Glutamatergic neuron (in vitro differentiated cells): Measurements from ENCODE around the gene ADAMTS1. TPM values are rescaled to one million over a fixed set of nuclear protein-coding genes. Genes with fewer than 3 reads are reported as not detected.

Source experiments
- DNase-seq: peaks from one replicate; pipeline ENCODE4 v3.0.0; 2022
- H3K27ac Mint-ChIP-seq: one replicate; pipeline ENCODE4 v1.8.0; 2020; ENCODE audit warnings: mild to moderate bottlenecking, mixed read lengths, inconsistent platforms; ENCODE audit not compliant: unreplicated experiment
- H3K27me3 Mint-ChIP-seq: one replicate; pipeline ENCODE4 v1.8.0; 2020; ENCODE audit warnings: mild to moderate bottlenecking, moderate library complexity, mixed read lengths, inconsistent platforms; ENCODE audit not compliant: unreplicated experiment
- H3K36me3 Mint-ChIP-seq: one replicate; pipeline ENCODE4 v1.8.0; 2020; ENCODE audit warnings: mild to moderate bottlenecking, mixed read lengths, inconsistent platforms; ENCODE audit not compliant: unreplicated experiment
- H3K4me1 Mint-ChIP-seq: one replicate; pipeline ENCODE4 v1.8.0; 2020; ENCODE audit warnings: mild to moderate bottlenecking, low read depth, mixed read lengths, inconsistent platforms; ENCODE audit not compliant: unreplicated experiment
- H3K4me3 Mint-ChIP-seq: one replicate; pipeline ENCODE4 v1.8.0; 2020; ENCODE audit warnings: mild to moderate bottlenecking, mixed read lengths, inconsistent platforms; ENCODE audit not compliant: unreplicated experiment
- H3K9me3 Mint-ChIP-seq: one replicate; pipeline ENCODE4 v1.8.0; 2020; ENCODE audit warnings: mild to moderate bottlenecking, moderate library complexity, mixed read lengths, inconsistent platforms; ENCODE audit not compliant: unreplicated experiment
- CTCF ChIP-seq: fragments of 200-600 bp; sonication (generic); IDR thresholded peaks from one replicate; pipeline ENCODE4 v1.5.0; 2021; ENCODE audit not compliant: partially characterized antibody, unreplicated experiment
- total RNA-seq: library from RNA; stranded (reverse); fragmentation: NEBNext Ultra II Directional; extraction: Animal tissue kit (Norgen Biotek cat#: 25700); gene quantifications from one replicate; pipeline ENCODE4 v1.2.1, GENCODE V29; 2021; ENCODE audit not compliant: unreplicated experiment

ADAMTS1 gene
- total RNA-seq, 1 donor from 2014 or later: 1.1 TPM

- Mint-ChIP-seq H3K36me3 (no peaks in the 10 kb centered on the region), H3K27ac (no peak overlapping the region), H3K27me3 (peaks cover 19% of the 10 kb centered on the region), H3K4me1 (peaks cover 2% of the 10 kb centered on the region), H3K9me3 (peaks cover 6% of the 10 kb centered on the region), H3K4me3 (peak overlapping the region; percentile 92)
- TF ChIP-seq CTCF: no peak
- peak; percentile 74 for DNase-seq
These were observed 747 bp downstream of the ADAMTS1 start for GRCh38 chr21:26844258-26845065.

DNA sequence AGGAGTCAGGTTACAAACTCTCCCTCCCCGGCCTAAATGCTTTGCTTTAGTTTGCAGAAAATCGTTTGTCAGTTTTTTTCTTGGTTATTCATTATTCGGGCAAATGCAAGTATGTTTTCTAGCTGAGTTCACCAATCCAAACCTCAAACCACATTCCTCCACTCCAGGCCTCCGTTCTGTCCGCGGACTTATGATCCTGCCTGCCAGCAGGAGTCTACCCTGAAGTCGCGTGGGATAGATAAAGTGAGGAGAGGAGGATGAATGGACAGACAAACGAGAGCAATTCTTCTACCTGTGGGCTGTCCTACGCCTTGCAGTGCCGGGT lies 1.3 kb downstream of the ADAMTS1 start:
- no peak for TF ChIP-seq CTCF
- H3K27ac Mint-ChIP-seq: no peak overlapping the region
- H3K27me3 Mint-ChIP-seq: peaks cover 19% of the 10 kb centered on the region
- peaks cover 6% of the 10 kb centered on the region for H3K9me3 Mint-ChIP-seq
- H3K36me3 Mint-ChIP-seq: no peaks in the 10 kb centered on the region
- peak overlapping the region; percentile 92 for H3K4me3 Mint-ChIP-seq
- H3K4me1 Mint-ChIP-seq: peaks cover 2% of the 10 kb centered on the region
- no peak for DNase-seq

DNA sequence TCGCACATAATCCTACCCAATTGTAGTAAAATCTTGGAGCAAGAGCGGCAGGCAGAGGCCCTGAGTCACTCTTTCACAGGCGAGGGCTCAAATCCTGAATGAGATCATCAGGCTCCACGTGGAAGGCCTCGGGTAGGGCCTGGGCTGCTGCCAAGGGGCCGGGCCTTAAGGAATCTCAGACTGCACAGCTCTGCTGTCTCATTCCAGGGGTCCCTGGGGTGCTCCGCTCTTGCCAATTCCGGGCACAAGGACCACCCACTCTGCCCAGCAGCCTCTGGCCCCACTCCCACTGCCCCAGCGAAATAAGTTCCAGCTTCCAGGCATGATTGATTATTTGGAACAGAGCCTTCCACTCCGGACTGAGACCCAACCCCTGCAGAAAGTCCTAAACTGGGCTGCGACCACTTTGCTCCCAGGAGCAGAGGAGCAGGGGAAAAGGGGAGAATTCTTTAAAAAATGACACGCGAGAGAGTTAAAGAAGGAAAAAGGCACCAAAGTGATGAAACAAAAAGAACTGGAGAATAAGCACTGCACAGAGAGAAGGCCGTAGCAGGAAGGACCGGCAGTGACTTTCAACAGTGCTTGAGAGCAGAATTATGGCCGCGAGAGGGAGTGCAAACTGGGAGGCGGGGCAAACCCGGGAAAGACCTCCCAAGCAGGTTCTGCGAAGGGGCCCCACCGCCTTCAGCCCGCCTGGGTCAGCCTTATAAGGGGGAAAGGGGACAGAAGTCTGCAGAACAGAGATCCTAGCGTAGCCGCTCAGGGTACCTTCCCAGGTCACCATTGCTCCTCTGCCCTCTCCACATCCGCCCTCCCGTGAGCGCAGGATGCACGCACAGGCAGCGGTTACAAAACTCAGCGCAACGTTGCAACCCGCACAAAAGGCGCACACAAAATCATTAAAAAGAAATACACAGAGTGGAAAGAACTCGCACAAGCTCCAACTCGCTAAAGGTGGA lies 2.0 kb downstream of the ADAMTS1 start:
- peak; percentile 74 for DNase-seq
- peaks cover 6% of the 10 kb centered on the region for H3K9me3 Mint-ChIP-seq
- H3K4me3 Mint-ChIP-seq: peak overlapping the region; percentile 92
- H3K4me1 Mint-ChIP-seq: peaks cover 2% of the 10 kb centered on the region
- no peak overlapping the region for H3K27ac Mint-ChIP-seq
- no peaks in the 10 kb centered on the region for H3K36me3 Mint-ChIP-seq
- TF ChIP-seq CTCF: no peak
- peaks cover 19% of the 10 kb centered on the region for H3K27me3 Mint-ChIP-seq

DNA sequence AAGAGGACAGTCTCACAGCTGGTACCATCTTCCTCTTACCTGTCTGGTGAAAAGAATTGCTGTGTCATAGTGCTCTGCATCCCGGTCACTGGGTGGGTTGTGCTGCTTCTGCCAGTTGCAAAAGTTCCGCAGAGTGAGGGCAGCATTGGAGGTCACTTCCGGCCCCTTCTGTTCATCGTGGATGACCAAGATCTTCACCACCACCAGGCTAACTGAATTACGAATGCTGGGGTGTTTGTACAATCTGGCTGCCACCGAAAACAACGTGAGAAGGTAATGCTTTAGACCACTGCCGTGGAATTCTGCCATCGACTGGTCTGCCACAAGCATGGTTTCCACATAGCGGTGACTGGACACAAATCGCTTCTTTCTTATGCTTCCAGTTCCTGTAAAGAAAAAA lies 2.9 kb downstream of the ADAMTS1 start:
- Mint-ChIP-seq H3K27ac (no peak overlapping the region), H3K4me1 (peaks cover 2% of the 10 kb centered on the region), H3K27me3 (peaks cover 19% of the 10 kb centered on the region), H3K36me3 (no peaks in the 10 kb centered on the region), H3K4me3 (no peak overlapping the region), H3K9me3 (peaks cover 6% of the 10 kb centered on the region)
- DNase-seq: no peak
- TF ChIP-seq CTCF: no peak
